NOMO-1 treated with DMSO at 0.1 percent for 48 hours (cell line): ENCODE measurements around the gene SUSD3.
A peak's percentile ranks its signal among the peaks of the same experiment; 100 is the strongest.
"Not testable (repeated sequence)": the region's sequence is repeated elsewhere in the genome, so short reads cannot be mapped to it uniquely, and the experiment has no call there.

ENCODE experiments used
- DNase-seq: peaks from one replicate; lab custom pipeline; 2025; ENCODE audit not compliant: unreplicated experiment; lab: John Stamatoyannopoulos, UW

SUSD3 gene

GRCh38 chr9:93058355-93059010 is at the start of gene SUSD3:
TSS of gene SUSD3 (plus strand) at chr9:93058701. CDS start at chr9:93058743, 42 bp downstream.
- peak; percentile 30 for DNase-seq

GRCh38 chr9:93009337-93010015 is 49.0 kb upstream of the SUSD3 start:
- no peak for DNase-seq

- no peak for DNase-seq
Observed at GRCh38 chr9:93010056-93010455, 48.4 kb upstream of the SUSD3 start.

- DNase-seq, result no peak
Observed at GRCh38 chr9:93010704-93011103, 47.8 kb upstream of the SUSD3 start.

GRCh38 chr9:93011114-93011513 is 47.4 kb upstream of the SUSD3 start:
- no peak for DNase-seq

GRCh38 chr9:93012963-93013855 is 45.3 kb upstream of the SUSD3 start:
- DNase-seq, result no peak

- no peak for DNase-seq
Observed at GRCh38 chr9:93013856-93014582, 44.5 kb upstream of the SUSD3 start.

GRCh38 chr9:93015190-93015589 is 43.3 kb upstream of the SUSD3 start:
- not testable (repeated sequence) for DNase-seq

- no peak for DNase-seq
Observed at GRCh38 chr9:93017621-93018020, 40.9 kb upstream of the SUSD3 start.

GRCh38 chr9:93020151-93020550 is 38.4 kb upstream of the SUSD3 start:
- DNase-seq, result no peak

GRCh38 chr9:93020771-93021670 is 37.5 kb upstream of the SUSD3 start:
- DNase-seq, result no peak

- DNase-seq, result no peak
Observed at GRCh38 chr9:93022066-93022465, 36.4 kb upstream of the SUSD3 start.

- no peak for DNase-seq
Observed at GRCh38 chr9:93022721-93023520, 35.6 kb upstream of the SUSD3 start.

GRCh38 chr9:93023521-93023815 is 35.0 kb upstream of the SUSD3 start:
- DNase-seq, result no peak

GRCh38 chr9:93024646-93024910 is 33.9 kb upstream of the SUSD3 start:
- no peak for DNase-seq

GRCh38 chr9:93024986-93025630 is 33.4 kb upstream of the SUSD3 start:
- DNase-seq, result no peak

- no peak for DNase-seq
Observed at GRCh38 chr9:93025736-93026135, 32.8 kb upstream of the SUSD3 start.

- DNase-seq, result no peak
Observed at GRCh38 chr9:93026640-93027039, 31.9 kb upstream of the SUSD3 start.

- no peak for DNase-seq
Observed at GRCh38 chr9:93027750-93028149, 30.8 kb upstream of the SUSD3 start.
